ENCODE data around the gene LRRC74A. TPM values are rescaled to one million over a fixed set of nuclear protein-coding genes. Genes with fewer than 3 reads are reported as not detected.
A peak's percentile ranks its signal among the peaks of the same experiment; 100 is the strongest.
"Not testable (repeated sequence)": the region's sequence is repeated elsewhere in the genome, so short reads cannot be mapped to it uniquely, and the experiment has no call there.

LRRC74A gene
- total and polyA plus RNA-seq, 4 donors = 4.4 TPM; not detected in 3

DNA sequence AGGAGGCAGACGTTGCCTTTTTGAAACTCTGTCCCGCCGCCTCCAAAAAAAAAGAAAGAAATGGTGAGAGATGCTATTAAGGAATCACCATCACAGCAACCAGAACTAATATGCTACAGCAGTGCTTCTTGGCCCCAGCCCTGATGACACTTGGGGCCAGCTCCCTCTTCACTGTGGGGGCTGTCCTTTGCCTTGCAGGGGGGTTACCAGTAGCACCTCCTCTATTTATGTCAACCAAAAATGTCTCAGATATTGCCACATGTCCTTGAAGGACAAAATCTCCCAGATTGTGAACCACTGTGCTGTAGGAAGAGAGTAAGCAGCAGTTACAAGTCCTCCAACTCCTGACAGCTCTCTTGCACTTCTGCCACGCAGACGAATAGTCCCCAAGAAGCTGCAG is 76.4 kb downstream of the LRRC74A start:
- H3K27me3 ChIP-seq (ENCODE audit: control insufficient read depth in 1 of 2, insufficient read depth in 2 of 2, low read length in 1 of 2) = no peaks in the 10 kb centered on the region
- ATAC-seq (ENCODE audit: low FRiP score) = no peak
- H3K27ac ChIP-seq (ENCODE audit: low read depth in 1 of 2, low read length in 2 of 2) = peak overlapping the region in 1 of 2 donors; percentile 78

DNA sequence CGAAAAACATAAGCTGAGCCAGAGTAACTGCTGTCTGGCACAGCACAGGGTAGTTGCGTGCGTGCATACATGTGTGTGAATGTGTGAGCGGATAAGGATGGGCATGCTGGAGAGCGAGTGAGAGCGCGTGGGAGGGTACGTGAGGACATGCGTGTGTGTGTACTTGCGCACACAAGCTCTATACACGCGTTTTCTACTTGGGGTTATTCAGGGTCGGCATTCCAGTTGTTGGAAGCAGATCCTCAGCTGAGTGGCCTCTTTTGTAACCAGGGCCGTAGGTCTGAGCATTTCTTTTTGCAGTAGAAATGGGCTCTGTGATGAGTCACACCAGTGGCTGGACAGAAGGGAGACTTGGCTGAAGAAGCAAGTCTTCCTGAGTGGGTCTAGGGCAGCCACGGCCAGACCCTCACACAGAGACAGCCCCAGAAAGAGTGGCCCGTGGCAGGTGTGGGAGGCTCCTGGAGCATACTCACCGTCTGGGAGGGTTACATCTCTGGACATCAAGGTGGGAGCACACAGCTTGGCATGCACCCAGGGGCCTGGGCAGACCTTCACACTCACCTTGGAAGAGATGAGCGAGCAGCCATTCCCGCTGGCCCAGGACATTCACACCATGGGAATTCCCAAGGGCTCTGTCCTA is 78.0 kb downstream of the LRRC74A start:
- H3K36me3 ChIP-seq (ENCODE audit: control insufficient read depth in 1 of 2, insufficient read depth in 2 of 2, low read length in 1 of 2) = no peaks in the 10 kb centered on the region
- H3K4me3 ChIP-seq (ENCODE audit: low read length in 2 of 2) = no peak overlapping the region
- whole genome bisulfite sequencing, 2 donors = 27 to 31% methylated on average over 19 of the region's 19 CpGs
- H3K9me3 ChIP-seq (ENCODE audit: control insufficient read depth, low read length) = no peaks in the 10 kb centered on the region
- H3K4me1 ChIP-seq (ENCODE audit: control insufficient read depth in 1 of 2, insufficient read depth in 2 of 2, low read length in 2 of 2) = peaks cover 0 to 3% of the 10 kb centered on the region in 2 donors
- intact Hi-C loops (cut with DNase I) = no loop called here
- ATAC-seq (ENCODE audit: low FRiP score) = peak; percentile 68
- peak; percentile 66 to 84 for DNase-seq
- peak overlapping the region in 1 of 2 donors; percentile 14 for H3K27ac ChIP-seq (ENCODE audit: low read depth in 1 of 2, low read length in 2 of 2)
- no peaks in the 10 kb centered on the region for H3K27me3 ChIP-seq (ENCODE audit: control insufficient read depth in 1 of 2, insufficient read depth in 2 of 2, low read length in 1 of 2)

More for the DNA sequence above, 76.4 kb downstream of the LRRC74A start:
- WGBS, 2 donors = 63 to 64% methylated on average over 5 of the region's 5 CpGs
- H3K36me3 ChIP-seq (ENCODE audit: control insufficient read depth in 1 of 2, insufficient read depth in 2 of 2, low read length in 1 of 2) = no peaks in the 10 kb centered on the region
- peaks cover 0 to 3% of the 10 kb centered on the region in 2 donors for H3K4me1 ChIP-seq (ENCODE audit: control insufficient read depth in 1 of 2, insufficient read depth in 2 of 2, low read length in 2 of 2)
- no peaks in the 10 kb centered on the region for H3K9me3 ChIP-seq (ENCODE audit: control insufficient read depth, low read length)
- no peak for DNase-seq
- no peak overlapping the region for H3K4me3 ChIP-seq (ENCODE audit: low read length in 2 of 2)
- intact Hi-C loops (cut with DNase I) = no loop called here

DNA sequence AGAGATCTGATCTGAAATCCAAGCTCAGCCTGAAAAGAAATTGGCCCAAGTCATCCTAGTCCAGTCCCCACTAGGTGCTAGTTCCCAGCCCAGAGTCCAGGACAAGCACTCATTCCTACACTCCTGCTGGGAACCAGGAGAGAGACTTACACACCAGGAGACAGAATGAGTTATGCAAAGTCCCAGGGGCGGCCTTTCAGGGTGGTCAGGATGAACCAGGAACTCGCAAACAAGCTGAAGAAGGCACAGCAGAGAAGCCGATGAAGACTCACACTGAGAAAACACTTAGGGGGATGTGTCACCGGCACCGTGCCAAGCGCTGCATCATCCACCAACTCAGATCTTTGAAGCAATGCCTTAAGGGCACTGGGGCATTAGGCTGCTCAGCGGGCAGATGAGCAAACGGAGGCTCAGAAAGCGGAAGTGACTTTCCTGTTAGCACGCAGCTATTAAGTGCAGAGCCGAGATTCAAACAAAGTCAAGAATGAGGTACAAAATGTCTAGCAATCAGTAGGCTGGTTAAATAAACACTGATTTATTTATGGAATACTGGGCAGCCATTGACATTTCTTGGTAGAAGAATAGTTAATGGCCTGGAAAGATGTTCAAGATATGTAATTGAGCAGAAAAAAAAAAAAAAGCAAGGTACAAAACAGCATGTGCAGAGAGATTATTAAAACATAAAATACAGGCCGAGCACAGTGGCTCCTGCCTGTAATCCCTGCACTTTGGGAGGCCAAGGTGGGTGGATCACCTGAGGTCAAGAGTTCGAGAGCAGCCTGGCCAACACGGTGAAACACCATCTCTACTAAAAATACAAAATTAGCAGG is 78.7 kb downstream of the LRRC74A start:
- peaks cover 0 to 3% of the 10 kb centered on the region in 2 donors for H3K4me1 ChIP-seq (ENCODE audit: control insufficient read depth in 1 of 2, insufficient read depth in 2 of 2, low read length in 2 of 2)

DNA sequence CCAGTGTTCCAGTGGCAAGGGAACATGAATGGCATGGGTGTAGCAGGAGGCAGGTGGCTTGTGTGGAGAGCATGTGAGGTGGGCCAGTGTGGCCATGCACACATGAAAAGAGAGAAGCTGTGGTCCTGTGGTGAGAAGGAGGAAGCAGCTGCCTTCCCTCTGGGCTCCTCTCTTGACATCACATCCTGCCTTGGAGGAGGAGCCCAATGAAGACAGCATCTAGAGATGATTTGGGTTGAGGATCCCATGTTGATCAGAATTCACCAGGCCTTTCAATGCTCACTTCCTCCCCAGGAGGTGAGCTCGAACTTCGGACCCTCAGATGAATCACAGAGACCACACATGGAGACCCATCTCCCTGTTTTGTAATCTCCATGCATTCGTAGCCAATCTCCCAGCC is 82.6 kb downstream of the LRRC74A start:
- intact Hi-C loops (cut with DNase I) = no loop called here
- Histone ChIP-seq H3K4me1 (ENCODE audit: control insufficient read depth in 1 of 2, insufficient read depth in 2 of 2, low read length in 2 of 2) (no peaks in the 10 kb centered on the region), H3K9me3 (ENCODE audit: control insufficient read depth, low read length) (no peaks in the 10 kb centered on the region), H3K27me3 (ENCODE audit: control insufficient read depth in 1 of 2, insufficient read depth in 2 of 2, low read length in 1 of 2) (no peaks in the 10 kb centered on the region), H3K4me3 (ENCODE audit: low read length in 2 of 2) (no peak overlapping the region), H3K36me3 (ENCODE audit: control insufficient read depth in 1 of 2, insufficient read depth in 2 of 2, low read length in 1 of 2) (no peaks in the 10 kb centered on the region), H3K27ac (ENCODE audit: low read depth in 1 of 2, low read length in 2 of 2) (no peak overlapping the region)
- DNase-seq = peak in 1 of 2 donors; percentile 81
- ATAC-seq (ENCODE audit: low FRiP score) = no peak
- 86 to 88% methylated on average over 3 of the region's 3 CpGs for WGBS, 2 donors

More for the DNA sequence above, 78.7 kb downstream of the LRRC74A start:
- no peaks in the 10 kb centered on the region for H3K9me3 ChIP-seq (ENCODE audit: control insufficient read depth, low read length)
- H3K27ac ChIP-seq (ENCODE audit: low read depth in 1 of 2, low read length in 2 of 2) = peak overlapping the region in 1 of 2 donors; percentile 7
- intact Hi-C loops (cut with DNase I) = no loop called here
- ATAC-seq (ENCODE audit: low FRiP score) (no peak), DNase-seq (peak; percentile 87 to 89)
- WGBS, 2 donors = 71 to 74% methylated on average over 14 of the region's 14 CpGs
- H3K4me3 ChIP-seq (ENCODE audit: low read length in 2 of 2) = no peak overlapping the region
- no peaks in the 10 kb centered on the region for H3K36me3 ChIP-seq (ENCODE audit: control insufficient read depth in 1 of 2, insufficient read depth in 2 of 2, low read length in 1 of 2)
- H3K27me3 ChIP-seq (ENCODE audit: control insufficient read depth in 1 of 2, insufficient read depth in 2 of 2, low read length in 1 of 2) = no peaks in the 10 kb centered on the region

DNA sequence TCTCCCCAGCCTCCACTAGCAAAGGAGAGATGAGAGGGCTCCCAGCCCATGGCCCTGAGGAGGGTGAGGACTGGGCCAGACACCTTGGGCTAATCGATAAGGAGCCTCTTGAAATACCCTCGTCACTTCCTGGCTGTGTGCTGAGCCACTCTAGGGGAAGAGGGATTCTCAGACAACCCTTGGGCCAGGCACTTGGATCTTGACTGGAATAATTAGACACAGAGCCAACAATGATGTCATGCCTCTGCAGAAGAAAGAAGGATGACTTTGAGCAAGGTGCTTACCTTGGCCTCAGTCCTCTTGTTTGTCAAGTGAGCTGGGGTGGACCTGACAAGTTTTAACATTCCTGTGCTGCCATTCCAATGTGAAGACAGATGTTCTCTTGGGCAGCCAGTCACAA is 83.1 kb downstream of the LRRC74A start:
- Histone ChIP-seq H3K27me3 (ENCODE audit: control insufficient read depth in 1 of 2, insufficient read depth in 2 of 2, low read length in 1 of 2) (no peaks in the 10 kb centered on the region), H3K9me3 (ENCODE audit: control insufficient read depth, low read length) (no peaks in the 10 kb centered on the region), H3K36me3 (ENCODE audit: control insufficient read depth in 1 of 2, insufficient read depth in 2 of 2, low read length in 1 of 2) (no peaks in the 10 kb centered on the region), H3K27ac (ENCODE audit: low read depth in 1 of 2, low read length in 2 of 2) (no peak overlapping the region), H3K4me1 (ENCODE audit: control insufficient read depth in 1 of 2, insufficient read depth in 2 of 2, low read length in 2 of 2) (no peaks in the 10 kb centered on the region), H3K4me3 (ENCODE audit: low read length in 2 of 2) (no peak overlapping the region)
- ATAC-seq (ENCODE audit: low FRiP score) = no peak
- DNase-seq = no peak
- intact Hi-C loops (cut with DNase I) = no loop called here
- WGBS, 2 donors = 49 to 54% methylated on average over 2 of the region's 2 CpGs

DNA sequence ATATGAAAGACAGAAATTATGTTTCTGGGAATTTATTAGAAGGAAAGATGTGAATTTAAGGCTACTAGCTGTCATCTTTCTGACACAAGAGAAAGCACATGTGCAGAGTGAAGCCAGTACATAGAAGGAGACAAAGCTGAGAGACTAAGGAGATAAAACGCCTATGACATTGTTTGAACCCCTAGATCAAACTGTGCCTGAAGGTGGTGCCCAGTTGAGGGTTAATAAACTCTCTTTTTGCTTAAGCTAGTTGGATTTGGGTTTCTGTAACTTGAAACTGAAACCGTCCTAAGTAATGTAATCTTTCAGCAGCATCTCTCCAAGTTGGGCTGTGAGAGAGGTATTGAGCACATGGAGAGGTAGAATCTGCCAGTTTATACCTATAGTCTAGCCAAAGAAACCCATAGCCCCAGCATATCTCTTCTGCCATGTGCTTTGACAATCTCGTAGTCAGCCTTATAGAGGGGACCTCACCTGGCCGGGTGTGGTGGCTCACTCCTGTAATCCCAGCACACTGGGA is 84.2 kb downstream of the LRRC74A start:
- no peaks in the 10 kb centered on the region for H3K4me1 ChIP-seq (ENCODE audit: control insufficient read depth in 1 of 2, insufficient read depth in 2 of 2, low read length in 2 of 2)
- H3K4me3 ChIP-seq (ENCODE audit: low read length in 2 of 2) = no peak overlapping the region
- ATAC-seq (ENCODE audit: low FRiP score) (no peak), DNase-seq (no peak)
- no peak overlapping the region for H3K27ac ChIP-seq (ENCODE audit: low read depth in 1 of 2, low read length in 2 of 2)
- WGBS, 2 donors = 88 to 92% methylated on average over 4 of the region's 4 CpGs
- H3K27me3 ChIP-seq (ENCODE audit: control insufficient read depth in 1 of 2, insufficient read depth in 2 of 2, low read length in 1 of 2) = no peaks in the 10 kb centered on the region
- H3K9me3 ChIP-seq (ENCODE audit: control insufficient read depth, low read length) = no peaks in the 10 kb centered on the region
- H3K36me3 ChIP-seq (ENCODE audit: control insufficient read depth in 1 of 2, insufficient read depth in 2 of 2, low read length in 1 of 2) = no peaks in the 10 kb centered on the region
- intact Hi-C loops (cut with DNase I) = loop anchor here in 1 of 2 donors (5.0 kb wide), 2 partner anchors 33 to 157 kb away; no protein-coding TSS in a partner anchor

DNA sequence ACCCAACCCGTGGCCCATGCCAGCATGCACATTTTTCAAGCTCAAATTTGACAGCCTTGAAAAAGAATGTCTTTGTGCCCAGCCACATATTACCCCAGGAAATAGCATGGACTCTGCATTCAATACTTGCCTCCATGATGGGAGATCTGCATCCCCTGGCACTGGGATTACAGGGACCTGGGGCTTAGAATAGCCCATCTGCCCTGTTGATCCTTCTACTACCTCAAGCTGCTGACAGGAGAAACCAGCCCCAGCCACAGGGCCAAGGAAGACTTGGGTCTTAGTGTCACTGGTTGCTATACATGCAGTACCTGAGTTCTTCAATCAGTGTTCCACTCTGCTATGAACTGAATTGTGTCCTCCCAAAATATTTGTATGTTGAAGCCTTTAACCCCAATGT is 85.3 kb downstream of the LRRC74A start:
- WGBS, 2 donors = 13 to 23% methylated on average over 1 of the region's 1 CpG
- intact Hi-C loops (cut with DNase I) = loop anchor here in 1 of 2 donors (5.0 kb wide), 2 partner anchors 34 to 156 kb away; no protein-coding TSS in a partner anchor

DNA sequence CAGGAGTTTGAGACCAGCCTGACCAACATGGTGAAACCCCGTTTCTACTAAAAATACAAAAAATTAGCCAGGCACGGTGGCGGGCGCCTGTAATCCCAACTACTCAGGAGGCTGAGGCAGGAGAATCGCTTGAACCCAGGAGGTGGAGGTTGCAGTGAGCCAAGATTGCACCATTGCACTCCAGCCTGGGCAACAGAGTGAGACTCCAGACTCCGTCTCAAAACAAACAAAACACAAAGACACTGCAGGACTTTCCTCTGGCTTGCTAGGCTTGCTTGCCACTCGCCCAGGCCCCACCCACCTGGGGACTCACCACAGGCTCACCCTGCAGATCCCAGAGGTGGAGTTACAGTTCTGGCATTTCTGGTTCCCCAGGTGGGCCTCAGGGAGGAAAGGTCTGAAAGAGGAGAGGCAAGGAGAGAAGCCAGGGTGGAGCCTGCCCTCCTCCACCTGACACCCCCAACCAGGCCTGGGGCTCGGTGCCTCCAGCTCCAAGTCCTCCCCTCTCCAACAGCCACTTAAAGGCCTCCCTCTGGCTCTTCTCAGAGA is 88.4 kb downstream of the LRRC74A start:
- intact Hi-C loops (cut with DNase I) = loop anchor here in 1 of 2 donors (5.0 kb wide), 3 partner anchors 37 to 153 kb away; no protein-coding TSS in a partner anchor
- not testable (repeated sequence) for H3K27me3 ChIP-seq (ENCODE audit: control insufficient read depth in 1 of 2, insufficient read depth in 2 of 2, low read length in 1 of 2); H3K4me3 ChIP-seq (ENCODE audit: low read length in 2 of 2); DNase-seq; H3K27ac ChIP-seq (ENCODE audit: low read depth in 1 of 2, low read length in 2 of 2); ATAC-seq (ENCODE audit: low FRiP score); H3K9me3 ChIP-seq (ENCODE audit: control insufficient read depth, low read length); H3K4me1 ChIP-seq (ENCODE audit: control insufficient read depth in 1 of 2, insufficient read depth in 2 of 2, low read length in 2 of 2); H3K36me3 ChIP-seq (ENCODE audit: control insufficient read depth in 1 of 2, insufficient read depth in 2 of 2, low read length in 1 of 2)
- 80 to 84% methylated on average over 8 of the region's 8 CpGs for WGBS, 2 donors

More for the DNA sequence above, 85.3 kb downstream of the LRRC74A start:
- H3K4me1 ChIP-seq (ENCODE audit: control insufficient read depth in 1 of 2, insufficient read depth in 2 of 2, low read length in 2 of 2) = no peaks in the 10 kb centered on the region
- no peak for ATAC-seq (ENCODE audit: low FRiP score)
- H3K27ac ChIP-seq (ENCODE audit: low read depth in 1 of 2, low read length in 2 of 2) = no peak overlapping the region
- no peaks in the 10 kb centered on the region for H3K9me3 ChIP-seq (ENCODE audit: control insufficient read depth, low read length)
- no peaks in the 10 kb centered on the region for H3K27me3 ChIP-seq (ENCODE audit: control insufficient read depth in 1 of 2, insufficient read depth in 2 of 2, low read length in 1 of 2)
- H3K36me3 ChIP-seq (ENCODE audit: control insufficient read depth in 1 of 2, insufficient read depth in 2 of 2, low read length in 1 of 2) = no peaks in the 10 kb centered on the region
- DNase-seq = no peak
- no peak overlapping the region for H3K4me3 ChIP-seq (ENCODE audit: low read length in 2 of 2)
